BE2C (cell line): ENCODE data around the gene RABIF.
"Not testable (repeated sequence)": the region's sequence is repeated elsewhere in the genome, so short reads cannot be mapped to it uniquely, and the experiment has no call there.

Experiments used
- DNase-seq: peaks from one replicate; pipeline ENCODE4 v3.0.0-alpha.2; 2020
- H3K27me3 ChIP-seq: fragments of 250-450 bp; sonication (Bioruptor Pico); 2 replicates; pipeline ENCODE4 v1.5.1; 2020; ENCODE audit warnings: mild to moderate bottlenecking
- H3K36me3 ChIP-seq: fragments of 250-450 bp; sonication (Bioruptor Pico); 2 replicates; pipeline ENCODE4 v1.5.1; 2020; ENCODE audit warnings: mild to moderate bottlenecking
- H3K4me1 ChIP-seq: fragments of 250-450 bp; sonication (Bioruptor Pico); 2 replicates; pipeline ENCODE4 v1.5.1; 2020
- H3K4me3 ChIP-seq: 2 replicates; pipeline ENCODE4 v1.5.1; 2011; ENCODE audit warnings: low read depth, low read length
- H3K9me3 ChIP-seq: fragments of 250-450 bp; sonication (Bioruptor Pico); 2 replicates; pipeline ENCODE4 v1.5.1; 2020
- TF ChIP-seq, protein P1 (sequence below): IDR thresholded peaks from 2 replicates; pipeline ENCODE4 v1.5.1; 2012; ENCODE audit warnings: mild to moderate bottlenecking, low read depth, low read length

The RABIF gene

DNA sequence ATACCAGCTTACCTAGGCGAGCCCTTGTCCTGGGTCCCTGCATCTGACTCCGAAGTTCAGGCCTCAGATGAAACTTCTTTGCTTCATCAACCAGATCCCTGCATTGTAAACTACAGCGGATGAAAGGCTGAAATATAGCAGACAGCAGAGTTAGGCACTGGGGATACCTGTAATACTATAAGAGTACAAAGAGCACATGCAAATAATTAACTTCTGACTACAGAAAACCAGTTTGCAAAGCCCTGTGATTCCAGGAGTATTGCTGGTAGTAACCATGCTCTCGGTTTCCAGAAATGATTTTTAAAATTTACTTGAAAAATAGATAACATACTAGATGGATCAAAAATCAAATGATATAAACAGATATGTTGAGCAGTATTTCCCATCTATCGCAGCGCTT is 20.0 kb upstream of the RABIF start:
- Histone ChIP-seq H3K36me3 (peaks cover 15% of the 10 kb centered on the region), H3K9me3 (no peaks in the 10 kb centered on the region), H3K4me3 (no peak overlapping the region)

DNA sequence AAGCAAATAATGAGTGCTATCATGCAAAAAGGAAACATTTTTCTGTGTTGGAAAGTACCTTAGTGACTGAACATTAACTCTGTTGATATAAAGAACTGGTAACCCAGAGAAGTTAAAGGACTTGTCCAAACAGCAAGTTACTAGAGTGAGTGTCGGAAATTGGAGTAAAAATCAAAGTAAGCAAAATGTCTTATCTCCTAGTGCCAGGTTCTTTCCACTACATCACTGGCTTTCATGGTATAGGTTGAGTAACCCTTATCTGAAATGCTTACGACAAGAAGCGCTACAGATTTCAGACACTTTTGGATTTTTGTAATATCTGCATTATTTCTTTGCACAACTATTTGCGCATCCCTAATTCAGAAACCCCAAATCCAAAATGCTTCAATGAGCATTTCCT is 16.4 kb upstream of the RABIF start:
- no peaks in the 10 kb centered on the region for H3K9me3 ChIP-seq
- H3K4me1 ChIP-seq: no peaks in the 10 kb centered on the region
- TF ChIP-seq, protein P1, sequence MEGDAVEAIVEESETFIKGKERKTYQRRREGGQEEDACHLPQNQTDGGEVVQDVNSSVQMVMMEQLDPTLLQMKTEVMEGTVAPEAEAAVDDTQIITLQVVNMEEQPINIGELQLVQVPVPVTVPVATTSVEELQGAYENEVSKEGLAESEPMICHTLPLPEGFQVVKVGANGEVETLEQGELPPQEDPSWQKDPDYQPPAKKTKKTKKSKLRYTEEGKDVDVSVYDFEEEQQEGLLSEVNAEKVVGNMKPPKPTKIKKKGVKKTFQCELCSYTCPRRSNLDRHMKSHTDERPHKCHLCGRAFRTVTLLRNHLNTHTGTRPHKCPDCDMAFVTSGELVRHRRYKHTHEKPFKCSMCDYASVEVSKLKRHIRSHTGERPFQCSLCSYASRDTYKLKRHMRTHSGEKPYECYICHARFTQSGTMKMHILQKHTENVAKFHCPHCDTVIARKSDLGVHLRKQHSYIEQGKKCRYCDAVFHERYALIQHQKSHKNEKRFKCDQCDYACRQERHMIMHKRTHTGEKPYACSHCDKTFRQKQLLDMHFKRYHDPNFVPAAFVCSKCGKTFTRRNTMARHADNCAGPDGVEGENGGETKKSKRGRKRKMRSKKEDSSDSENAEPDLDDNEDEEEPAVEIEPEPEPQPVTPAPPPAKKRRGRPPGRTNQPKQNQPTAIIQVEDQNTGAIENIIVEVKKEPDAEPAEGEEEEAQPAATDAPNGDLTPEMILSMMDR: no peak
- DNase-seq: no peak
- H3K4me3 ChIP-seq: no peak overlapping the region
- H3K27me3 ChIP-seq: no peaks in the 10 kb centered on the region
- peaks cover 13% of the 10 kb centered on the region for H3K36me3 ChIP-seq

More for the DNA sequence above, 20.0 kb upstream of the RABIF start:
- H3K4me1 ChIP-seq: no peaks in the 10 kb centered on the region
- DNase-seq: no peak
- TF ChIP-seq, protein P1: no peak
- H3K27me3 ChIP-seq: no peaks in the 10 kb centered on the region

DNA sequence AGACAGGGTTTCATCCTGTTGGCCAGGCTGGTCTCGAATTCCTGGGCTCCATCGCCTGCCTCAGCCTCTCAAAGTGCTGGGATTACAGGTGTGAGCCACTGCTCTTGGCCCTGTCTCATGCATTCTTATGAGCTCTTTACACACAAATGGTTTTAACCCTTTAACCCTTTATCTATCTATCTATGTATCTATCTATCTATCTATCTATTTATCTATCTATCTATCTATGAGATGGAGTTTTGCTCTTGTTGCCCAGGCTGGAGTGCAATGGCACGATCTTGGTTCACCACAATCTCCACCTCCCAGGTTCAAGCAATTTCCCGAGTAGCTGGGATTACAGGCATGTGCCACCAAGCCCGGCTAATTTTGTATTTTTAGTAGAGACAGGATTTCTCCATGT is 14.9 kb upstream of the RABIF start:
- not testable (repeated sequence) for H3K27me3 ChIP-seq, H3K36me3 ChIP-seq, H3K4me3 ChIP-seq, H3K9me3 ChIP-seq, H3K4me1 ChIP-seq, DNase-seq

DNA sequence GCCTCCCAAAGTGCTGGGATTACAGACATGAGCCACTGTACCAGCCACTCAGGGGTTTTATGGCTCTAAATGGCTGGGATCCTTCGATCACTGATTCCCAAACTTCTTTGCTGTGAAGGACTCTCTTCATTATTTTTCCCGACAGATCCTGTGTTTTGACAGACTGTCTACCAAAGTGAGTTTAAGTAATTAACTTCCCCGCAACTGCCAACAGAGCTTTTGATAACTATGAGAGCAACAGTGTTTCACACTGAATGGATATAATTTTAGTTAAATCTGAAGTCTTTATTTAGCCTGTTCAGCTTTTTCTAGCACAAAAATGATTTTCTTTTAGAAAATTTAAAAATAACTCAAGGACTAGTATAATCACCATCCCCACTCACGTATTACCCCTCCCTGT is 12.6 kb upstream of the RABIF start:
- TF ChIP-seq, protein P1: no peak
- H3K9me3 ChIP-seq: no peaks in the 10 kb centered on the region
- no peak for DNase-seq
- H3K27me3 ChIP-seq: no peaks in the 10 kb centered on the region
- H3K4me3 ChIP-seq: no peak overlapping the region
- no peaks in the 10 kb centered on the region for H3K4me1 ChIP-seq
- peaks cover 4% of the 10 kb centered on the region for H3K36me3 ChIP-seq

DNA sequence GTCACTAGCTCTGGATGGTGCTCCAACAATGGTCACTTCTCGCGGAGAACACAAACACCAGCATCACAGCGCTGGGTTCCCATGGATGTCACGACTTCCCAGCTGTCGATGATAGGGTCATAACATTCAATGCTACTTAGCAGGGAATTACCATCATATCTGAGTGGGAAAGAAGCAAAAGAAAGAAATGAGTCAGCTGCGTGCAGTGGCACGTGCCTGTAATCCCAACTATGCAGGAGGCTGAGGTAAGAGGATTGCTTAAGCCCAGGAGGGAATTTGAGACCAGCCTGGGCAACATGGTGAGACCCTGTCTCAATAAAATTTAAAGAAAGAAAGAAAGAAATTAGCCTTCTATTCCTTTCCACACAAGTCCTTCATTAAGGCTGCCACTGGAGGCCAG is 3.6 kb upstream of the RABIF start:
- Histone ChIP-seq H3K9me3 (no peaks in the 10 kb centered on the region), H3K27me3 (no peaks in the 10 kb centered on the region), H3K4me1 (no peaks in the 10 kb centered on the region), H3K4me3 (no peak overlapping the region), H3K36me3 (peaks cover 14% of the 10 kb centered on the region)
- DNase-seq: no peak
- TF ChIP-seq, protein P1: no peak

DNA sequence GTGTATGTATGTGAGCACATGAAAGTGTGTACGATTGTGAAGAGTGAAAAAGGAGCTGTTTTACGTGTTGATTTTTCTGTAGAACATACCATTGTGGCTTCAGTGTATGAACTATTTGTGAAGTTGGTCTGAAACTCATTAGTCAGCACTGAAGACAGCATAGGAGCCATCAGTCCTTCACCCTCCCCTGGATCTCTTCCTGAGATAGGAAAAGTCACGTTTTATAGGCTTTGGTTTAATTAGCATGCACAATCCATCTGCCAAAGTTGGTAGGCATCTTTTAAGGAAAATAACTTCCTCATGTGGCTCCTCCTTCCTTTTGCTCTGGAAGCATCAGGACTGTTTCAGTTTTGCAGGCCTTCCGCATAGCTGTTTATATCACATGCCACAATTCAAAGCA is 1.4 kb upstream of the RABIF start:
- H3K4me3 ChIP-seq: no peak overlapping the region
- no peak for DNase-seq
- peaks cover 14% of the 10 kb centered on the region for H3K36me3 ChIP-seq
- H3K27me3 ChIP-seq: no peaks in the 10 kb centered on the region
- TF ChIP-seq, protein P1: no peak
- H3K4me1 ChIP-seq: no peaks in the 10 kb centered on the region
- no peaks in the 10 kb centered on the region for H3K9me3 ChIP-seq

DNA sequence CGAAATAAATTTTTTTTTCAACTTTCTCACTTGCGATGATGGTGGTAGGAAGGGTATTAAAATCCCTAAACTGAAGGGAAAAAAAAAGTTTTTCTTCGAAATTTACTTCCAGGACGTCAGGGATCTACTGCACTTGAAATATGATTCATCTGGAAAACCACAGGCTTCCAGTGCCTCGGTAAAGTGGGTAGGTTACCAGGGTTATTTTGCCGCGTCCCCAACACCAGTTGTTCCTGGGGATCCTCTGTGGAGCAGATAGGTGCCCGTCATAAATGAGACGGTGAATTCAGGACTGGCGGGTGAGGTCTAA is 773 bp downstream of the RABIF start:
- no peak for DNase-seq
- no peaks in the 10 kb centered on the region for H3K9me3 ChIP-seq
- TF ChIP-seq, protein P1: no peak
- no peaks in the 10 kb centered on the region for H3K4me1 ChIP-seq
- H3K4me3 ChIP-seq: peak overlapping the region; percentile 79
- H3K27me3 ChIP-seq: no peaks in the 10 kb centered on the region
- H3K36me3 ChIP-seq: peaks cover 5% of the 10 kb centered on the region; the same call in 1 of the 2 replicates
